Stimulated activated CD4-positive, alpha-beta T cell treated with anti-CD3 and anti-CD28 coated beads, Interleukin-4, amount 100 ng/mL, for 4 hours (primary cell): ENCODE data around the gene DDX46.
"Not testable (repeated sequence)": the region's sequence is repeated elsewhere in the genome, so short reads cannot be mapped to it uniquely, and the experiment has no call there.

Source experiments
- DNase-seq, 2 experiments: peaks; one replicate each; pipeline ENCODE4 v3.0.0-alpha.2; 2020

DDX46 gene

DNA sequence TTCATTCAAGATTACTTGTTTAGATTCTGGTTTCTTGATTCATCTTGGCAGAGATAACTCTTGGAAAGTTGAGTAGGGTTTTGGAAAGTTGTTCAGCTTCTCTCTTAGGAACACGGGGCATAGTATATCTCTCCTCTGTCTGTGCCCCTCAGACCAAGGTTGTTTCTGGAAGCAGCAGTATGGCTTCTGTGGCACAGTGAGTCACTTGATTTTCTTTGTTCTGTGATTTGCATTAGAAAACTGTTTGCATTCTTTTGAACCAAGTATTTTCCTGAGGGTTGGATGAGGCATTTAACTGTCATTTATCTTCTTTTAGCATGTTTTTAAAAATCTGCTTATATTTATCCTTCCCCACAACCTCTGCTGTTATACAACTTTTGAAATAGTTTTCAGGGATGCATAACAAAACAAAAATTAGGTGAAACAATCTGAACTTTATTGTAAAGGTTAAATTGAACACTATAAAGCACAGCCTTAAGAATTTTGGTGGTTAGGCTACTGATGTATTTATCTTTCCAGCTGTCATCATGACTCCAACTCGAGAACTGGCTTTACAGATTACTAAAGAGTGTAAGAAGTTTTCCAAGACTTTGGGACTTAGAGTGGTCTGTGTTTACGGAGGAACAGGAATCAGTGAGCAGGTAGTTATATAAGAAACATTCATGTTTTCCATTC lies 26.5 kb downstream of the DDX46 start:
- no peak for DNase-seq

DNA sequence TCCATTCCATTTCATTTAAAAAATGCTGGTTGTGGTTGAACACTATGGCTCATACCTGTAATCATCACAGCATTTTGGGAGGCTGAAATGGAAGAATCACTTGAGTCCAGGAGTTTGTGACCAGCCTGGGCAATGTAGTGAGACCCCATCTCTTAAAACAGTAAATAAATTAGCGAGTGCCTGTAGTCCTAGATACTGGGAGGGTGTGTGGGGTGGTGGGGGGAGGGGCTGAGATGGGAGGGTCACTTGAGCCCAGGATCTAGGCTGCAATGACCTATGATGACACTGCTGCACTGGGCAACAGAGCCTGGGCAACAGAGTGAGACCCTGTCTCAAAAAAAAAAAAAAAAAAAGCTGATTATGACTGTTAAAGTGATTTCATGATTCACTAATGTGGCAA lies 29.1 kb downstream of the DDX46 start:
- no peak for DNase-seq

DNA sequence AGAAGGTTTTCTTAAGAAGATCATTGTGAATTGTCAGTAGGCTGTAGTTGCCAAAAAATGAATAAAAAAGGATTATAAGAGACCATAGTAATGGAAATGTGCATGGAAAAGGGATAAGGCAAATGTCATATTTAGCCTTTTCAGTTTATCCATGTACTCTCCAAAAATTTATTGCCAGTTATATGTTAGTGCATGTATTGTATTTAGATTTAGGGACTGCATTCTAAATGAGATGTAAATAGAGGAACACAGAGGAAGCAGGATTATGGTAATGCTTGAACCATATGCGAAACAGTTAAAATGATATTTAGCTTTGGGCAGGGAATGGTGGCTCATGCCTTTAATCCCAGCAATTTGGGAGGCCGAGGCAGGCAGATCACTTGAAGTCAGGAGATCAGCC lies 33.0 kb downstream of the DDX46 start:
- no peak for DNase-seq

DNA sequence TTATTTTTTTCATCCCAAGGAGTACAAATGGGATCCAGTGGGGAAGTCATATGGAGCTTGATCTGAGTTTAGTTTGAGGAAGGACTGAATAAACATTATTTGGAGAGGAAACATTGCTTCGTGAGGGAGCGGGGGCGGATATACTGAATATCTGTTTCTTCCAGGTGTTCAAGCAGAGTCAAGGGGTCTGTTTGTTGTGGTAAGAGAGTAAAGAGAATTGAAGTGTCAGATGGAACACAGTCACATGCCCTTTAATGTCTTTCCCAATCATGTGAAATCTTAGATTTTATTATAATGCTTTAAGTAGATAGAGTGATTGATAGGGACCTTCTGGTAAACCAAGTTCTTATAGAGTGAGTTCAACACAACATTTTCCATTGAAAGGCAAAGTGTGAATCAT lies 33.7 kb downstream of the DDX46 start:
- no peak for DNase-seq

DNA sequence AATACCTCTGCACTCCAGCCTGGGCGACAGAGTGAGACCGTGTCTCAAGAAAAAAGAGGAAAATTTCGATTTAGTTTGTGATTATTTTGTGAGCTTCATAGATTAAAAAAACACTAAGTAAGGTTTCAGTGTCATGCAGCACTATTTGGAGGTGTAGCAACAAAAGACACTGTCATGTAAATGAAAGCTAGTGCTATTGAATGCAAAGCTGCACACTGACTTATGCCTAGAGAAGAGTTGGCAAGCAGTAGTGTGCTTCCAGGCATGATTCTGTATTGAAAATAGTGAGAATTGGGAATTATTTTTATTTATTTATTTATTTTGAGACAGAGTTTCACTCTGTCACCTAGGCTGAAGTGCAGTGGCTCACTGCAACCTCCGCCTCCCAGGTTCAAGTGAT lies 34.5 kb downstream of the DDX46 start:
- no peak for DNase-seq

DNA sequence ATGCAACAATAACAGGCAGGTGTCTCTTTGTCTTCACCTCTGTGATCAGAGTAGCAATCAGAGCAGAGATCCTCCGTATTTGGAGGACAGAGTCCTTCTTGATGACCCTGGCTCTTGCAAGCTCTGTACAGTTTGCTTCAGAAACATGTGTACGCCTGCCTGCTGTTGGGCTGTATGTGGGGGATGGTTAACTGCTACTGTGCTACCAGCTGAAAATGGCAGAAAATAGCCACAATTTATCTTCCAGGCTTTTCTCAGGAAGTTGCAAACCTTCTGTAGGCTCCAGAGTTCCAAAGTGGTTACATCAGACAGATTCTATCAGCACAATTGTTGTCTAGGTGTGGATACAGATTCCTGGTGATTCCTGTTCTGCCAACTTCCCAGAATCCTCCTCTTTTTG lies 35.5 kb downstream of the DDX46 start:
- no peak for DNase-seq

DNA sequence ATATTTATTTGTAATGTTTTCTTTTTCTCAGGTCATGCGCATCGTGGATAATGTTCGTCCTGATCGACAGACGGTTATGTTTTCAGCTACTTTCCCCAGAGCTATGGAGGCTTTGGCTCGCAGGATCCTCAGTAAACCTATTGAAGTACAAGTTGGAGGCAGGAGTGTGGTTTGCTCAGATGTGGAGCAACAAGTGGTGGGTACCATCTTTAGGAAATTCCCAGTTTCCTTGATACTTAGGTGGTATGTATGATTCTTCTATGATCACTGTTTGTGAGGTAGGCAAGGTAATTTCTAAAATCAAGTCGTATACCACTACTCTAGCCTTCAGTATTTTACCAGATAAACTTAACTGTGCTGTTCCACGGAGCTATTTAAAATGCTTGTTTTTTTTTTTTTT lies 36.2 kb downstream of the DDX46 start:
- no peak for DNase-seq

DNA sequence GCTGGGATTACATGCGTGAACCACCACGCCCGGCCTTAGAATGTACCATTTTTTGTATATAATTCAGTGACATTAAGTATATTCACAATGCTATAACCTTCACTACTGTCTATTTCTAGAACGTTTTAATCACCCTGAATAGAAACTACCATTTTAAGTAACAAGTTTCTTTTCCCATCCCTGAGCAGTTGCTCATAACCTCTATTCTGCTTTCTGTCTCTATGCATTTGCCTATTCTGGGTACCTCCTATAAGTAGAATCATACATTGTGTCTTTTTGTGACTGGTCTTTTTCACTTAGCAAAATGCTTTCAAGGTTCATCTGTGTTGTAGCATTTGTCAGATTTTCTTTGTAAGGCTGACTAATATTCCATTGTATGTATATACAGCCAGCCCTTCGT lies 39.9 kb downstream of the DDX46 start:
- DNase-seq, result no peak

DNA sequence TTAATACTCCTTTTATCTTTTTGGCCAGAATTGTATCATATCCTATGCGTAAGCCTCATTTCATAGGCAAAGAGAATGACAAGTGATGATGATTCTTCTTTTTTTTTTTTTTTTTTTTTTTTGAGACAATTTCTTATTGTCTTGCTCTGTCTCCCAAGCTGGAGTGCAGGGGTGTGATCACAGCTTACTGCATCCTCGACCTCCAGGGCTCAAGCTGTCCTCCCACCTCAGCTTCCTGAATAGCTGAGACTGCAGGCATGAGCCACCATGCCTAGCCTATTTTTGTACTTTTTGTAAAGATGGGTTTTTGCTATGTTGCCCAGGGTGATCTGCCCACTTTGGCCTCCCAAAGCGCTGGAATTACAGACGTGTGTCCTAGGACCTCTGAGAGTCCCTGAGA lies 45.2 kb downstream of the DDX46 start:
- no peak for DNase-seq

DNA sequence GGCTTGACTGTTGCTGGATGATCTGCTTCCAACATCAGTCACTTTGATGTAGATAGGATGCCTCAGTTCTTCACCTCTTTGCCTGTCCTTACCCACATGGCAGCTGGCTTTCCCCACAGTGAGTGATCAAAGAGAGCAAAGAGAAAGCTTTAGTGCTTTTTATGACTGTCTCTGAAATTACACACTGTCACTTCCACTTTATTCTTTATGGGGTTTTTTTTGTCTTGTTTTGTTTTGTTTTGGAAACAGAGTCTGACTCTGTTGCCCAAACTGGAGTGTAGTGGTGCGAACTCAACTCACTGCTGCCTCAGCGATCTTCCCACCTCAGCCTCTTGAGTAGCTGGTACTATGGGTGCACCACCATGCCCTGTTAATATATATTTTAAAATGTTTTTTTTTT lies 54.8 kb downstream of the DDX46 start:
- DNase-seq, result no peak

DNA sequence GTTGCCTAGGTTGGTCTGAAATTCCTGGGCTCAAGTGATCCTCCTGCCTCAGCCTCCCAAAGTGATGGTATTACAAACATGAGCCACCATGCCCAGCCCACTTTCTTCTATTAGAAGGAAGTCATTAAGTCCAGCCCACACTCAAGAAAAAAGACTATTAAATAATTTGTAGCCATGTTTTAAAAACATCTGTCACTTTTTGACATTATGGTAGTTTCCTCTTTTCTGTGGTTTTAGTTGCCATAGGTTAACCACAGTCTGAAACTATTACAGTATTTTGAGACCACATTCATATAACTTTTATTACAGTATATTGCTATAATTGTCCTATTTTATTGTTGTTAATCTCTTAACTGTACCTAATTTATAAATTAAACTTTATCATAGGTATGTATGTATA lies 55.2 kb downstream of the DDX46 start:
- no peak for DNase-seq

DNA sequence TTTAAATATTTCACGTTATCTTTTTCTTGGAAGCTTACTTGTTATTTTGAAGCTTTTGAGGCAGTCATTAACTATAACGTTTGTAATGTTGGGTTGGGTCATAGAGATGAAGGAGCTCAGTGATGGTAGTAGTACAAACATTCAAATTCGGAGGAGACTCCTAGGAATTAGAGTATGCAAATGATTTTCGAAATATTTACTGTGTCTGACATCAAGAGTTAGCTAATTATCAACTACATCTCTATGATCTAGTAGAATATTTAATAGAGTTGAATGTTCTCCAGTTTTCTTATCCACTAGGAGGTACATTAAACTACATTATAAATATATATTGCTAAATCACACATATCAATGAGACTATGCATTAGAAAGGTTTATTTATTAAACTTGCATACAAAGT lies 58.4 kb downstream of the DDX46 start:
- no peak for DNase-seq

DNA sequence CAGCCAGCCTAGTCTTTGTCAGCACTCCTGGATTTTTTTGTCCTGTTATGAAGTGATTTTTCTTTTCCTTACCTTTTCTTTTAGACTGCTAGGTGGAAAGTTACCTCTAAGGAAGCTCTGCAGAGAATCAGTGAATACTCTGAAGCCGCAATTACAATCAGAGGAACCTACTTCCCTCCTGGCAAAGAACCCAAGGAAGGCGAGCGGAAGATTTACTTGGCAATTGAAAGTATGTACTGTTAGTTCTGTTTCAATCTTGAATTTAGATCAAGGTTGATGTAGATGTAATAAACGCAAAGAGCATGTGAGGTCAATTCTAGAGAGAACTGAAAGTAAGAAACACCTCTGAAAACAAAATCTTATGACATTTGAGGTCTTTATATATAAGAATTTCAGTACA lies 60.2 kb downstream of the DDX46 start:
- DNase-seq, result no peak

DNA sequence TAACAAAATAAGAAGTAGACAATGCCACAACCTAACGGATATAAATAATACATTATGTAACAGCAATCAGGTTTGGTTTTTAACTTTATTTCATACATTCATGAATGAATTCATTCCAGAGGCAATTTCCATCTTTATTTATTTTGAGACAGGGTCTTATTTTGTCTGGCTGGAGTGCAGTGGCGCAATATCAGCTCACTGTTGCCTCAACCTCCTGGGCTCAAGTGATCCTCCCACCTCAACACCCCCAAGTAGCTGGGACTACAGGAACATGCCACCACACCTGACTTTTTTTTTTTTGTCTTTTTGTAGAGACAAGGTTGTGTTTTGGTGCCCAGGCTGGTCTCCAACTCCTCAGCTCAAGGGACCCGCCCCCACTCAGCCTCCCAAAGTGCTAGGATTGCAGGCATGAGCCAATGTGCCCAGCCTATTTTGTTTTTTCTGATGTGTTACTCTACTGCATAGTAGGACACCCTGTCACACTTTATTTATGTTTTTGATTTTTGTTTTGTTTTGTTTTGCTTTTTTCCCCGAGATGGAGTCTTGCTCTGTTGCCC lies 60.9 kb downstream of the DDX46 start:
- no peak for DNase-seq

DNA sequence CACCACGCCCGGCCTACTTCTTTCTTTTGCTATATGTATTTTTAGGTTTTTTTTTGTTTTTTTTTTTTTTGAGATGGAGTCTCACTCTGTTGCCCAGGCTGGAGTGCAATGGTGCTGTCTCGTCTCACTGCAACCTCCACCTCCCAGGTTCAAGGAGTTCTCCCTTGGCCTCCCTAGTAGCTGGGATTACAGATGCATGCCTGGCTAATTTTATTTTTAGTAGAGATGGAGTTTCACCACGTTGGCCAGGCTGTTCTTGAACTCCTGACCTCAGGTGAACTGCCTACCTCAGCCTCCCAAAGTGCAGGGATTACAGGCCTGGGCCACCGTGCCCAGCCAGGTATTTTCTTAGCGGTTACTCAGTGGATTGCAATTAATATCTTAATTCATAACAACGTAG lies 63.3 kb downstream of the DDX46 start:
- DNase-seq, result no peak

DNA sequence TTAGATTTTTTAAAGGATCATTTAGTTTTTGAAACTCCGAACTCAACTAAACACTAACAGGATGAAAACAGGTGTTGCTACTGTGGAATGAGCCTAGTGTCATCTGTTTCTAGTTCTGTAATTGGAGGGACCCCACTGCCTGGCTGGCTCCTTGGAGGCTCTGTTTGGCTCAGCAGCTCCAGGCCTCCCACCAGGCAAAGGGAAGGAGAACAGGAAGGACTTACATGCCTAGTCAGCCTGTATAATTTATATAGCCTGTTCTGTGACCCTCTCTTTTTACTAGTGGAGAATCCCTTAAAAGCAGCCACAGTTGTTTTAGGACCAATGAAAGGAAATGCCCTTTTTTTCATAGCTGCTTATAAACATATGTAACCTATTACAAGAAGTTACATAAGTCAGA lies 66.1 kb downstream of the DDX46 start:
- DNase-seq, result no peak

DNA sequence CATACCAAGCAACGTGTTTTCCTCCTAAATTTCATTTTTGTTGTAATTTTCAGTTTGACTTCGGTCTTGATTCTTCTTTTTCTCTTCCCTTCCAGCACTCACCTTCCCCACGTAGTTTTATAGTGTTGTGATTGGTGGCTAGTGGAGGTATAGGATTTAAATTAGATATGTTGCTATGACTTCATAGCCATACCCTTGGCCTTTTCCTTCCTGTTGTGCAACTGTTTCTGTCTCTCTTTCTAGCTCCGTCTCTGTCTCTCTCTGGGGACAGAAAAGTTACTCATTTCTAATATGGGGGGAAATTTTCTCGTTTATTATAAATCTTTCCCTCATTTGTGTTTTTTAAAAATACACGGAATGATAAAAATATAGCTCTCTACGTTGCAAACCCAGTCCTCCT lies 66.6 kb downstream of the DDX46 start:
- no peak for DNase-seq

DNA sequence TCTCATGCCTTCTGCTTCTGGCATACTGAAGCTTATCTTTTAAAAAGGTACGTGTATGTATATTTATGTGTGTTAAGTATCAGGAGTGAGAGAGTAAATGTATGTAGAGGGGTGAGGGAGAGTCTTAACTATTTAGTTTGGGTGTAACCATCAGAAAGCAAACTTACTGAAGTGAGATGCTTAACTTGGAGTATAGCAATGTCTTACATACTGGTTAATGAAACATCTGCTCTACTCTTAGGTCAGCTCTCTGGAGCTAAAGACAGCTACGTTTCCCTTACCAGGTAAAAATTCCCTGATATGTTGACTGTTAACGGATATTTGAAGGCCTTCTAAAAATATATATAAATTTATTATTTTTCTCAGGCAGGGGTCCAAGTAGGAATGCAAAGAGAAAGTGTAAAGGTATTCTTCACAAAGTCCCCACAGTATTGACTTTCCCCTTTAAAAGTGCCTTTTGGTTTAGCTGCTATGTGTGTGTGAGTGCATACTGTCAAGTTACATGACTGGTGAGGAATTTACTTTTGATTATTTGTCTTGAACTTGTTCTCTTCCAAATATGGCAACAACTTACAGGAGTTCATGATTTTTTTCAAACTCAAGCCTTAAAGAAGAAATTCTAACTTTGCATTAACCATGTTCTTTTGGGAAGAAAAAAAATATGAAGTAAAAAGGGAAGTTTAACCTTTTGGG lies 74.9 kb downstream of the DDX46 start:
- no peak for DNase-seq

DNA sequence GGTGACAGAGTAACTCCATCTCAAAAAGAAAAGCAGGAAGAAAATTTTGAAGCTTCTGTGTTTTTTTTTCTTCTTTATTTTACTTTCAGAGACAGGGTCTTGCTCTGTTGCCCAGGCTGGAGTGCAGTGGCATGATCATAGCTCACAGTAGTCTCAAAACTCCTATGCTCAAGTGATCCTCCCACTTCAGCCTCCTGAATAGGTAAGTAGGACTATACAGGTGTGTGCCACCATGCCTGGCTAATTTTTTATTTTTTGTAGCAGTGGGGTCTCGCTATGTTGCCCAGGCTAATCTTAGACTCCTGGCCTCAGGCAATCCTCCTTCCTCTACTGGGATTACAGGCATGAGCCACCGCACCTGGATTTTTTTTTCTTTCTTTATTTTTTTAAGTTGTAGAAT lies 77.0 kb downstream of the DDX46 start:
- DNase-seq, result no peak

DNA sequence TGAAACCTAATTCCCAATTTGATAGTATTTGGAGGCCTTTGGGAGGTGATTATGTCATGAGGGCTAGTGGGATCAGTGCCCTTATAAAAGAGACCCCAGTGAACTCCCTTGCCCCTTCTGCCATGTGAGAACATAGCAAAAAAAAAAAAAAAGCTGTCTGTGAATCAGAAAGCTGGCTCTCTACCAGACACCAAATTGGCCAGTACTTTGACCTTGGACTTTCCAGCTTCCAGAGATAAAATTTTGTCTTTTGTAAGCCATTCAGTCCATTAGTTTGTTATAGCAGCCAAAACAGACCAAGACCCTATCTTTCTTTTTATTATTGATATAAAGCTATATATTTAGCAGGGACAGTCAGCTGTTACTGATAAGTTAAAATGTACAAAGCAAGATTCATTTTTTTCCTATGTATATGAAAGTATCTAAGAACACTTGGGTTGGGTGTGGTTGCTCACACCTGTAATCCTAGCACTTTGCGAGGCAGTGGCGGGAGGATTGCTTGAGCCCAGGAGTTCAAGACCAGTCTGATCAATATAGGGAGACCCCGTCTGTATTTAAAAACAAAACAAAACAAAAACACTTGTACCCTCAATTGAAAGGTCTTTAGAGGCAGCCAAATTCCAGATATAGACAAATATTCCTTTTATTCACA lies 79.1 kb downstream of the DDX46 start:
- no peak for DNase-seq

DNA sequence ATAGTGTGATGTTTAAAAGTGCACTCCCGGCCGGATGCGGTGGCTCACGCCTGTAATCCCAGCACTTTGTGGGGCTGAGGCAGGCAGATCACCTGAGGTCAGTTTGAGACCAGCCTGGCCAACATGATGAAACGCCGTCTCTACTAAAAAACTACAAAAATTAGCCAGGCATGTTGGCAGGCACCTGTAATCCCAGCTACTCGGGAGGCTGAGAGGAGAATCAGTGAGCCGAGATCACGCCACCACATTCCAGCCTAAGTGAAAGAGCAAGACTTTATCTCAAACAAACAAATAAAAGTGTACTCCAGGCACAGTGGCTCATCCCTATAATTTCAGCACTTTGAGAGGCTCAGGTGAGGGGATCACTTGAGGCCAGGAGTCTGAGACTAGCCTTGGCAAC lies 79.8 kb downstream of the DDX46 start:
- not testable (repeated sequence) for DNase-seq

DNA sequence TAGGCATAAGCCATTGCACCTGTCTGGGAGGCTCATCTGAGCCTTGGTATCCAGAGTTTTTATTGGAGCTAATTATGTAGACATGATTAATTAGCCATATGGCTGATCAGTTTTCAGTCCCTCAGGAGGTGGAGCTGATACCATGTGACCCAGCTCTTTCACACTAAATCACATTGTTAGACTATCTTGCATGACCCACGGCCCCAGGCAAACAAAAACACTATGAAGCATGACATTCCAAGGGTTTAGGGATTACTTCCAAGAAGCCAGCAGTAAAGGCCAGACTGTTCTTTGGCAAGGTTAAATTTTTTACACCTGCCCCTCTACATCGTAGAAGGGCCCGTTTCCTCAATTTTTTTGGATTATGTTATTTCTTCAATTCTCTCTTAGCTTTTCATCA lies 82.2 kb downstream of the DDX46 start:
- no peak for DNase-seq

DNA sequence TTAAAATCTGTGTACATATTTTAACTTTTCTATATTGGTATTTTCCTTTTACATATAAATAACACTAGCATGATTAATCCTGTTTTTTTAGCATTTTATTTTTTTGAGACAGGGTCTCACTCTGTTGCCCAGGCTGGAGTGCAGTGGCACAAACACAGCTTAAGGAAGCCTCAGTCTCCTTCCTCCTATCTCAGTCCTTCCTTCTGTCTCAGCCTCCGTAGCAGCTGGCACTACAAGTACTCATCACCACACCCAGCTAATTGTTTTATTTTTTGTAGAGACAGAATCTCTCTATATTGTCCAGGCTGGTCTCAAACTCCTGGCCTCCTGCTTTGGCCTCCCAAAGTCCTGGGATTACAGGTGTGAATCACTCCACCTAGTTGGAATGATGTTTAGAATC lies 85.7 kb downstream of the DDX46 start:
- no peak for DNase-seq

DNA sequence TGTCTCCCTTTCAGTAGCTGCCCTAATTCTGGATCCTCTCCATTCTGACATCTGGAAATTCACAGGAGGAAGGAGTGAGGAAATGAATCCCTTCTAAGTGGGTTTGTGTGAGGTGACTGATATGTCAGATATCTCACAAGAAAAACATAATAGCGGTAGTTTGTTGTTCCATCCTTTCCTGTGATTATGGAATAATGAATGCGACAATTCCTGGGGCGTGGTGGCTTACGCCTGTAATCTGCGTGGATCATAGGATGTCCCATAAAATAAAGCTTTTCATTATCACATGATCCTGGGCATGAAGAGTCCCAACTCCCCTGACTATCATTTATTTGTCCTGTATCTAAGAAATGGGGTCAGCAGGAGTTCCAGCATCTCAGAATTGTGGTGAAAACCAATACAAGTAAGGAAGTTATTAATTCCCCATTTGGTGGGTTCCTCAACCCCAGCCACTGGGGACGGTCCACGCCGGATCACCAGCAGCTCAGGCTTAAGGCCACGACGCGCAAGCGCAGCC lies 86.8 kb downstream of the DDX46 start:
- no peak for DNase-seq
